NCI-H187 (cell line): ENCODE data around the gene PTPRCAP.
A peak's percentile ranks its signal among the peaks of the same experiment; 100 is the strongest.

Experiments
- DNase-seq, 2 experiments: peaks; one replicate each; lab custom pipeline; 2025; lab: John Stamatoyannopoulos, UW

Gene PTPRCAP

GRCh38 chr11:67465189-67465510 lies 27.7 kb upstream of the PTPRCAP start:
- DNase-seq: no peak

- DNase-seq: peak; percentile 71 to 79
Measured at GRCh38 chr11:67464411-67465188, 27.1 kb upstream of the PTPRCAP start.

GRCh38 chr11:67463680-67464410 lies 26.4 kb upstream of the PTPRCAP start:
- DNase-seq: no peak

- DNase-seq: no peak
Measured at GRCh38 chr11:67463186-67463585, 25.7 kb upstream of the PTPRCAP start.

GRCh38 chr11:67458266-67458665 lies 20.8 kb upstream of the PTPRCAP start:
- DNase-seq: no peak

- no peak for DNase-seq
Measured at GRCh38 chr11:67457453-67457852, 20.0 kb upstream of the PTPRCAP start.

GRCh38 chr11:67456068-67456705 lies 18.7 kb upstream of the PTPRCAP start:
- DNase-seq: no peak

- DNase-seq: no peak
Measured at GRCh38 chr11:67455054-67455453, 17.6 kb upstream of the PTPRCAP start, which contains the start of gene CABP4. TSS of gene CABP4 (plus strand) at chr11:67455354. CDS start at chr11:67455424, 70 bp downstream.

- DNase-seq: no peak
Measured at GRCh38 chr11:67453816-67454732, 16.6 kb upstream of the PTPRCAP start.

GRCh38 chr11:67452141-67452952 lies 14.9 kb upstream of the PTPRCAP start, which contains the start of gene GPR152:
TSS of gene GPR152 (minus strand) at chr11:67452729. CDS start at chr11:67452724, 5 bp downstream.
- DNase-seq: no peak

- DNase-seq: no peak
Measured at GRCh38 chr11:67451658-67451976, 14.1 kb upstream of the PTPRCAP start.

GRCh38 chr11:67450796-67451657 lies 13.5 kb upstream of the PTPRCAP start:
- DNase-seq: no peak

- DNase-seq: no peak
Measured at GRCh38 chr11:67449116-67449844, 11.8 kb upstream of the PTPRCAP start.

GRCh38 chr11:67448220-67448609 lies 10.7 kb upstream of the PTPRCAP start:
- DNase-seq: no peak

GRCh38 chr11:67445515-67445914 lies 8.0 kb upstream of the PTPRCAP start:
- DNase-seq: no peak

GRCh38 chr11:67442504-67443404 lies 5.3 kb upstream of the PTPRCAP start:
- no peak for DNase-seq

- no peak for DNase-seq
Measured at GRCh38 chr11:67441731-67442351, 4.4 kb upstream of the PTPRCAP start.

GRCh38 chr11:67441098-67441563 lies 3.6 kb upstream of the PTPRCAP start:
- no peak for DNase-seq
